HEK293 (cell line): ENCODE data around the gene ENTPD8.

Source experiments
- HIC1 ChIP-seq: fragments of 450-650 bp; formaldehyde crosslinking; IDR thresholded peaks from 2 replicates; pipeline ENCODE4 v1.5.1; 2016; ENCODE audit warnings: missing biosample characterization, missing genetic modification characterization
- KLF1 ChIP-seq: fragments of 450-650 bp; formaldehyde crosslinking; IDR thresholded peaks from 2 replicates; pipeline ENCODE4 v1.5.1; 2016; ENCODE audit warnings: missing biosample characterization, missing genetic modification characterization
- KLF8 ChIP-seq: fragments of 450-650 bp; formaldehyde crosslinking; IDR thresholded peaks from 2 replicates; pipeline ENCODE4 v1.5.1; 2016; ENCODE audit warnings: missing biosample characterization, missing genetic modification characterization
- MZF1 ChIP-seq: fragments of 450-650 bp; formaldehyde crosslinking; IDR thresholded peaks from 2 replicates; pipeline ENCODE4 v1.5.1; 2017; ENCODE audit warnings: missing biosample characterization, missing genetic modification characterization, borderline replicate concordance
- PRDM4 ChIP-seq: fragments of 450-650 bp; formaldehyde crosslinking; IDR thresholded peaks from 2 replicates; pipeline ENCODE4 v1.5.1; 2017; ENCODE audit warnings: missing biosample characterization, missing genetic modification characterization
- REPIN1 ChIP-seq: fragments of 450-650 bp; formaldehyde crosslinking; IDR thresholded peaks from 2 replicates; pipeline ENCODE4 v1.5.1; 2017; ENCODE audit warnings: missing biosample characterization, missing genetic modification characterization, low read depth
- TSHZ1 ChIP-seq: fragments of 450-650 bp; formaldehyde crosslinking; IDR thresholded peaks from 2 replicates; pipeline ENCODE4 v1.5.1; 2016; ENCODE audit warnings: missing biosample characterization, missing genetic modification characterization, borderline replicate concordance
- YY2 ChIP-seq: fragments of 450-650 bp; formaldehyde crosslinking; IDR thresholded peaks from 2 replicates; pipeline ENCODE4 v1.5.1; 2016; ENCODE audit warnings: missing biosample characterization, missing genetic modification characterization
- ZNF221 ChIP-seq: fragments of 450-650 bp; formaldehyde crosslinking; IDR thresholded peaks from 2 replicates; pipeline ENCODE4 v1.5.1; 2017; ENCODE audit warnings: missing biosample characterization, missing genetic modification characterization, borderline replicate concordance
- ZNF24 ChIP-seq: fragments of 450-650 bp; formaldehyde crosslinking; IDR thresholded peaks from 2 replicates; pipeline ENCODE4 v1.5.1; 2016; ENCODE audit warnings: missing biosample characterization, missing genetic modification characterization
- ZNF274 ChIP-seq, 2 experiments: fragments of 200-500 bp in 1 of 2; fragments of 450-650 bp in 1 of 2; sonication (Bioruptor generic) in 1 of 2; formaldehyde crosslinking in 1 of 2; IDR thresholded peaks; 2 replicates each; pipeline versions ENCODE4 v1.5.1 to v1.6.1; 2014 to 2016; ENCODE audit warnings: borderline replicate concordance in 1 of 2, inconsistent platforms in 1 of 2, low read length in 1 of 2, missing biosample characterization in 1 of 2, missing genetic modification characterization in 1 of 2
- ZNF311 ChIP-seq: fragments of 450-650 bp; formaldehyde crosslinking; IDR thresholded peaks from 2 replicates; pipeline ENCODE4 v1.5.1; 2017; ENCODE audit warnings: missing biosample characterization, missing genetic modification characterization, borderline replicate concordance
- ZNF391 ChIP-seq: fragments of 450-650 bp; formaldehyde crosslinking; IDR thresholded peaks from 2 replicates; pipeline ENCODE4 v1.5.1; 2016; ENCODE audit warnings: low read depth, missing biosample characterization, missing genetic modification characterization, borderline replicate concordance
- ZNF449 ChIP-seq: fragments of 450-650 bp; formaldehyde crosslinking; IDR thresholded peaks from 2 replicates; pipeline ENCODE4 v1.5.1; 2017; ENCODE audit warnings: missing biosample characterization, mild to moderate bottlenecking, missing genetic modification characterization, moderate library complexity
- ZNF626 ChIP-seq: fragments of 450-650 bp; sonication (Bioruptor Pico); formaldehyde crosslinking; IDR thresholded peaks from 2 replicates; pipeline ENCODE4 v1.5.1; 2018; ENCODE audit warnings: missing biosample characterization, missing genetic modification characterization, inconsistent platforms
- ZNF654 ChIP-seq: fragments of 450-650 bp; formaldehyde crosslinking; IDR thresholded peaks from 2 replicates; pipeline ENCODE4 v1.5.1; 2016; ENCODE audit warnings: low read depth, missing biosample characterization, missing genetic modification characterization
- ZNF776 ChIP-seq: fragments of 450-650 bp; formaldehyde crosslinking; IDR thresholded peaks from 2 replicates; pipeline ENCODE4 v1.5.0; 2017; ENCODE audit warnings: missing biosample characterization, missing genetic modification characterization, borderline replicate concordance
- ZNF785 ChIP-seq: fragments of 450-650 bp; formaldehyde crosslinking; IDR thresholded peaks from 2 replicates; pipeline ENCODE4 v1.5.1; 2016; ENCODE audit warnings: missing biosample characterization, missing genetic modification characterization
- TF ChIP-seq, protein P1 (sequence below): fragments of 450-650 bp; formaldehyde crosslinking; conservative IDR thresholded peaks from 2 replicates; pipeline ENCODE4 v1.5.1; 2016; ENCODE audit warnings: low read depth, missing biosample characterization, missing genetic modification characterization
- TF ChIP-seq, protein P2 (sequence below): fragments of 450-650 bp; formaldehyde crosslinking; IDR thresholded peaks from 2 replicates; pipeline ENCODE4 v1.5.0; 2017; ENCODE audit warnings: missing biosample characterization, missing genetic modification characterization, borderline replicate concordance

Gene ENTPD8

DNA sequence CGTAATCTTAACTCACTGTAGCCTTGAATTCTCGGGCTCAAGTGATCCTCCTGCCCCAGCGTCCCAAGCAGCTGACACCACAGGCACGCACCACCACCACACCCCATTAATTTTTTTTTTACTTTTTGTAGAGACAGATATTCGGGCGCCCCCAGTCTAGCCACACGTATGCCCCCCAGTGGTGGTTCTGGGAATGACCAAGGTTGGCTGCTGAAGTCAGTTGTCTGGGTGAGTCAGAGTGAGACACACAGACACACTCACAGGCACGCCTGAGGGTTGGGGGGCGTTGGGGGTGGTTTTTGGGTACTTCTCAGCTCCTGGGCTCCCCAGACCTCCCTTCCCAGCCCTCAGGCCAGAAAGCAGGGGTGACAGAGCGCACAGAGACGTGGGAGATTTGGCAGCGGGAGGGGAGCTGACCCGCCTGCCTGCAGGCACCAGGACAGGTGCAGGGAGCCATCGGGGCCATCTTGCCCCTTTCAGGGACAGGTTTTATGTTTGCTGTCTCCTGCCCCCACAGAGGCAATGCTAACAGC, 4.2 kb upstream of the ENTPD8 start (continued):
- TF ChIP-seq ZNF449 (tag by site-specific recombination) (no peak), ZNF221 (tag by site-specific recombination) (no peak), TSHZ1 (tag by site-specific recombination) (no peak), YY2 (no peak), ZNF626 (tag by site-specific recombination) (no peak), KLF8 (tag by site-specific recombination) (peak; percentile 55), ZNF776 (no peak), ZNF785 (tag by site-specific recombination) (no peak), HIC1 (tag by site-specific recombination) (no peak), KLF1 (tag by site-specific recombination) (peak; percentile 39; the same call in 1 of the 2 replicates), ZNF654 (tag by site-specific recombination) (peak; percentile 62), ZNF311 (no peak), REPIN1 (no peak), ZNF391 (tag by site-specific recombination) (no peak), ZNF24 (tag by site-specific recombination) (no peak), ZNF274 (IDR thresholded peaks at IDR 0.05; ENCODE audit: low read length) (no peak), ZNF274 (tag by site-specific recombination; IDR thresholded peaks at IDR 0.05; ENCODE audit: borderline replicate concordance) (no peak), MZF1 (tag by site-specific recombination) (no peak), PRDM4 (tag by site-specific recombination) (peak; percentile 23; the same call in 1 of the 2 replicates)
- TF ChIP-seq, protein P1, sequence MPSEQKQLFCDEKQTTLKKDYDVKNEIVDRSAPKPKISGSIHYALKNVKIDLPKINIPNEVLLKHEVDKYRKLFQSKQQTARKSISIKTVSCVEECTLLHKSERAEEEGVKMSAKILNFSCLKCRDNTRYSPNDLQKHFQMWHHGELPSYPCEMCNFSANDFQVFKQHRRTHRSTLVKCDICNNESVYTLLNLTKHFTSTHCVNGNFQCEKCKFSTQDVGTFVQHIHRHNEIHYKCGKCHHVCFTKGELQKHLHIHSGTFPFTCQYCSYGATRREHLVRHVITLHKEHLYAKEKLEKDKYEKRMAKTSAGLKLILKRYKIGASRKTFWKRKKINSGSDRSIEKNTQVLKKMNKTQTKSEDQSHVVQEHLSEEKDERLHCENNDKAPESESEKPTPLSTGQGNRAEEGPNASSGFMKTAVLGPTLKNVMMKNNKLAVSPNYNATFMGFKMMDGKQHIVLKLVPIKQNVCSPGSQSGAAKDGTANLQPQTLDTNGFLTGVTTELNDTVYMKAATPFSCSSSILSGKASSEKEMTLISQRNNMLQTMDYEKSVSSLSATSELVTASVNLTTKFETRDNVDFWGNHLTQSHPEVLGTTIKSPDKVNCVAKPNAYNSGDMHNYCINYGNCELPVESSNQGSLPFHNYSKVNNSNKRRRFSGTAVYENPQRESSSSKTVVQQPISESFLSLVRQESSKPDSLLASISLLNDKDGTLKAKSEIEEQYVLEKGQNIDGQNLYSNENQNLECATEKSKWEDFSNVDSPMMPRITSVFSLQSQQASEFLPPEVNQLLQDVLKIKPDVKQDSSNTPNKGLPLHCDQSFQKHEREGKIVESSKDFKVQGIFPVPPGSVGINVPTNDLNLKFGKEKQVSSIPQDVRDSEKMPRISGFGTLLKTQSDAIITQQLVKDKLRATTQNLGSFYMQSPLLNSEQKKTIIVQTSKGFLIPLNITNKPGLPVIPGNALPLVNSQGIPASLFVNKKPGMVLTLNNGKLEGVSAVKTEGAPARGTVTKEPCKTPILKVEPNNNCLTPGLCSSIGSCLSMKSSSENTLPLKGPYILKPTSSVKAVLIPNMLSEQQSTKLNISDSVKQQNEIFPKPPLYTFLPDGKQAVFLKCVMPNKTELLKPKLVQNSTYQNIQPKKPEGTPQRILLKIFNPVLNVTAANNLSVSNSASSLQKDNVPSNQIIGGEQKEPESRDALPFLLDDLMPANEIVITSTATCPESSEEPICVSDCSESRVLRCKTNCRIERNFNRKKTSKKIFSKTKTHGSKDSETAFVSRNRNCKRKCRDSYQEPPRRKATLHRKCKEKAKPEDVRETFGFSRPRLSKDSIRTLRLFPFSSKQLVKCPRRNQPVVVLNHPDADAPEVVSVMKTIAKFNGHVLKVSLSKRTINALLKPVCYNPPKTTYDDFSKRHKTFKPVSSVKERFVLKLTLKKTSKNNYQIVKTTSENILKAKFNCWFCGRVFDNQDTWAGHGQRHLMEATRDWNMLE (tag by site-specific recombination) = no peak
- TF ChIP-seq, protein P2, sequence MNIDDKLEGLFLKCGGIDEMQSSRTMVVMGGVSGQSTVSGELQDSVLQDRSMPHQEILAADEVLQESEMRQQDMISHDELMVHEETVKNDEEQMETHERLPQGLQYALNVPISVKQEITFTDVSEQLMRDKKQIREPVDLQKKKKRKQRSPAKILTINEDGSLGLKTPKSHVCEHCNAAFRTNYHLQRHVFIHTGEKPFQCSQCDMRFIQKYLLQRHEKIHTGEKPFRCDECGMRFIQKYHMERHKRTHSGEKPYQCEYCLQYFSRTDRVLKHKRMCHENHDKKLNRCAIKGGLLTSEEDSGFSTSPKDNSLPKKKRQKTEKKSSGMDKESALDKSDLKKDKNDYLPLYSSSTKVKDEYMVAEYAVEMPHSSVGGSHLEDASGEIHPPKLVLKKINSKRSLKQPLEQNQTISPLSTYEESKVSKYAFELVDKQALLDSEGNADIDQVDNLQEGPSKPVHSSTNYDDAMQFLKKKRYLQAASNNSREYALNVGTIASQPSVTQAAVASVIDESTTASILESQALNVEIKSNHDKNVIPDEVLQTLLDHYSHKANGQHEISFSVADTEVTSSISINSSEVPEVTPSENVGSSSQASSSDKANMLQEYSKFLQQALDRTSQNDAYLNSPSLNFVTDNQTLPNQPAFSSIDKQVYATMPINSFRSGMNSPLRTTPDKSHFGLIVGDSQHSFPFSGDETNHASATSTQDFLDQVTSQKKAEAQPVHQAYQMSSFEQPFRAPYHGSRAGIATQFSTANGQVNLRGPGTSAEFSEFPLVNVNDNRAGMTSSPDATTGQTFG = no peak
